ENCODE results near the gene EP400. TPM values are rescaled to one million over a fixed set of nuclear protein-coding genes. Genes with fewer than 3 reads are reported as not detected.
A peak's percentile ranks its signal among the peaks of the same experiment; 100 is the strongest.

EP400 gene
- total and polyA plus RNA-seq, 2 of the 8 experiments (the other 6 are each of a cell fraction or from before 2014, with no cell fraction given) = 13.1 to 69.7 TPM

DNA sequence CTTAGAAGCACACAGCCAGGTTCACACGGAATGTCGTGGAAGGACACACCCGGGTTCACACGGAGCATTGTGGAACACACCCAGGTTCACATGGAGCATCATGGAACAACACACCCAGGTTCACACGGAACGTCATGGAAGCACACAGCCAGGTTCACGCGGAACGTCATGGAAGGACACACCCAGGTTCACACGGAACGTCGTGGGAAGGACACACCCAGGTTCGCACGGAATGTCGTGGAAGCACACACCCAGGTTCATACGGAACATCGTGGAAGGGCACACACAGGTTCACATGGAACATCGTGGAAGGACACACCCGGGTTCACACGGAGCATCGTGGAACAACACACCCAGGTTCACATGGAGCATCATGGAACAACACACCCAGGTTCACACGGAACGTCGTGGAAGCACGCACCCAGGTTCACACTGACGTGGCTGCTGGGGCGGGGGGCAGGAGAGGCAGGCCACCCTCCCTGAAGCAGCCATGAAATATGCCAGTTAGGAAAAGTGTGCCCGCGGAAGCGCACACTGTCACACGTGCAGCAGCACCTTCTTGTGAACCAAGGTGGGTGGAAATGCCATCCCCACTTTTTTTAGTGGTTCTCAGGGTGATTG, 86.4 kb downstream of the EP400 start:
- H3K56ac ChIP-seq (replicated peaks; ENCODE audit: insufficient read length, low read depth, low read length) = no peak overlapping the region
- H2BK12ac ChIP-seq (ENCODE audit: low read depth, low read length) = no peak overlapping the region
- H3K27ac ChIP-seq (ENCODE audit: low read depth, low read length) = no peak overlapping the region
- ChIA-PET POLR2A (ENCODE audit: partially characterized antibody) (interaction anchor here (1.2 kb wide), 1 partner anchor 91 kb away, joined by 3 read pairs; no protein-coding TSS in a partner anchor), CTCF (ENCODE audit: partially characterized antibody) (no interaction called here)
- no peaks in the 10 kb centered on the region for H3K27me3 ChIP-seq (replicated peaks in 1 of 4; ENCODE audit: control insufficient read depth in 3 of 4, extremely low read depth in 1 of 4, insufficient read depth in 3 of 4, low read length in 3 of 4)
- no peak overlapping the region for H2AFZ ChIP-seq (ENCODE audit: low read length)
- H4K5ac ChIP-seq (ENCODE audit: insufficient read length, low read depth, low read length) = no peak overlapping the region
- H3K4me1 ChIP-seq (replicated peaks in 1 of 4; ENCODE audit: control insufficient read depth in 3 of 4, insufficient read depth in 4 of 4, low read length in 3 of 4) = no peaks in the 10 kb centered on the region
- H3K23me2 ChIP-seq (ENCODE audit: low read depth, low read length) = no peaks in the 10 kb centered on the region
- peaks cover 23 to 59% (median 53%) of the 10 kb centered on the region in 4 experiments for H3K36me3 ChIP-seq (ENCODE audit: control insufficient read depth in 2 of 4, insufficient read depth in 4 of 4, low read length in 3 of 4)
- FAIRE-seq (no peak), DNase-seq (ENCODE audit: low read depth in 1 of 2, low spot score in 2 of 2) (no peak)
- no peaks in the 10 kb centered on the region; the same call in 1 of the 2 replicates for H3K79me1 ChIP-seq (ENCODE audit: low read depth, low read length)
- H3K9ac ChIP-seq (replicated peaks in 1 of 4; ENCODE audit: extremely low read depth in 1 of 4, low read depth in 3 of 4, low read length in 3 of 4) = no peak overlapping the region
- peaks cover 0 to 8% of the 10 kb centered on the region in 2 experiments for H4K20me1 ChIP-seq (replicated peaks in 1 of 2; ENCODE audit: control insufficient read depth in 1 of 2, insufficient read depth in 2 of 2, low read length in 2 of 2)
- no peak overlapping the region for H3K18ac ChIP-seq (ENCODE audit: extremely low read depth, low read length)
- WGBS, 2 experiments (ENCODE audit: extremely low coverage in 1 of 2, insufficient coverage in 1 of 2, insufficient read length in 1 of 2, insufficient replicate concordance in 2 of 2, low coverage in 1 of 2, low lambda C conversion rate in 2 of 2, missing lambda C conversion rate in 1 of 2) = 92% methylated on average over 31 of the region's 31 CpGs; no CpG with 5 or more reads in 1 of the 2 experiments
- H2AK5ac ChIP-seq (ENCODE audit: low read depth, low read length) = no peak overlapping the region
- no peaks in the 10 kb centered on the region for H3K79me2 ChIP-seq (ENCODE audit: control insufficient read depth in 1 of 2, insufficient read depth in 2 of 2, low read length in 2 of 2)
- no peak overlapping the region for H3K4ac ChIP-seq (replicated peaks; ENCODE audit: insufficient read length, low read depth, low read length)
- H3K9me3 ChIP-seq (ENCODE audit: insufficient read depth in 2 of 2, low read depth in 1 of 2, low read length in 1 of 2) = no peaks in the 10 kb centered on the region
- H3K4me3 ChIP-seq (ENCODE audit: extremely low read depth in 1 of 4, insufficient read depth in 2 of 4, low read depth in 3 of 4, low read length in 4 of 4) = no peak overlapping the region
- no peak overlapping the region for H3K4me2 ChIP-seq (ENCODE audit: insufficient read depth in 1 of 2, low read depth in 2 of 2, low read length in 2 of 2)
- peak overlapping the region; percentile 6; the same call in 1 of the 2 replicates for H2BK20ac ChIP-seq (ENCODE audit: low read length)
- H3K23ac ChIP-seq (ENCODE audit: insufficient read length) = no peak overlapping the region
- TF ChIP-seq TBP (IDR thresholded peaks at IDR 0.05; ENCODE audit: low read depth, low read length) = no peak
- no peak for TF ChIP-seq ATF2 (IDR thresholded peaks at IDR 0.05; ENCODE audit: low read length)
- TF ChIP-seq RBBP5 (IDR thresholded peaks at IDR 0.05; ENCODE audit: borderline replicate concordance, low read depth, low read length) = no peak
- H2BK120ac ChIP-seq (replicated peaks; ENCODE audit: low read depth, low read length) = no peak overlapping the region
- no peak overlapping the region for H2BK15ac ChIP-seq (ENCODE audit: low read length)
- H4K91ac ChIP-seq (replicated peaks; ENCODE audit: insufficient read length, low read length) = no peak overlapping the region
- H3K14ac ChIP-seq (ENCODE audit: insufficient read length) = no peak overlapping the region
- peak overlapping the region; percentile 52; the same call in 1 of the 2 replicates for H2BK5ac ChIP-seq (ENCODE audit: low read depth, low read length)
- no peak overlapping the region for H4K8ac ChIP-seq (ENCODE audit: extremely low read depth, insufficient read depth, low read length)

Measured in H1 (cell line).